ACC112 (cell line): Measurements from ENCODE around the gene MREG.
A peak's percentile ranks its signal among the peaks of the same experiment; 100 is the strongest.

ENCODE experiments used
- H2AFZ ChIP-seq: fragments of 200-600 bp; sonication (generic); one replicate; pipeline ENCODE4 v1.6.0; 2017; ENCODE audit warnings: antibody characterized with exemption, low read length; ENCODE audit not compliant: unreplicated experiment
- H3K27ac ChIP-seq: fragments of 200-600 bp; sonication (generic); 2 replicates; pipeline ENCODE4 v1.5.1; 2014; ENCODE audit warnings: low read depth, mild to moderate bottlenecking, antibody characterized with exemption, low read length, moderate library complexity
- H3K27me3 ChIP-seq: fragments of 200-600 bp; sonication (generic); 2 replicates; pipeline ENCODE4 v1.6.1; 2014; ENCODE audit warnings: mild to moderate bottlenecking, antibody characterized with exemption, low read length, moderate library complexity, mixed read lengths; ENCODE audit not compliant: insufficient read depth
- H3K36me3 ChIP-seq: fragments of 200-600 bp; sonication (generic); 2 replicates; pipeline ENCODE4 v1.6.1; 2016; ENCODE audit warnings: mild to moderate bottlenecking, antibody characterized with exemption, low read length, moderate library complexity, mixed read lengths; ENCODE audit not compliant: insufficient read depth
- H3K4me1 ChIP-seq: fragments of 200-600 bp; sonication (generic); one replicate; pipeline ENCODE4 v1.6.1; 2016; ENCODE audit warnings: low read length, mixed read lengths; ENCODE audit not compliant: insufficient read depth, unreplicated experiment, control insufficient read depth
- H3K4me3 ChIP-seq: fragments of 200-600 bp; sonication (generic); 2 replicates; pipeline ENCODE4 v1.5.1; 2014; ENCODE audit warnings: mild to moderate bottlenecking, low read depth, low read length
- H3K79me2 ChIP-seq: fragments of 200-600 bp; sonication (generic); one replicate; pipeline ENCODE4 v1.6.0; 2016; ENCODE audit warnings: low read length; ENCODE audit not compliant: control insufficient read depth, unreplicated experiment, insufficient read depth

The MREG gene

DNA sequence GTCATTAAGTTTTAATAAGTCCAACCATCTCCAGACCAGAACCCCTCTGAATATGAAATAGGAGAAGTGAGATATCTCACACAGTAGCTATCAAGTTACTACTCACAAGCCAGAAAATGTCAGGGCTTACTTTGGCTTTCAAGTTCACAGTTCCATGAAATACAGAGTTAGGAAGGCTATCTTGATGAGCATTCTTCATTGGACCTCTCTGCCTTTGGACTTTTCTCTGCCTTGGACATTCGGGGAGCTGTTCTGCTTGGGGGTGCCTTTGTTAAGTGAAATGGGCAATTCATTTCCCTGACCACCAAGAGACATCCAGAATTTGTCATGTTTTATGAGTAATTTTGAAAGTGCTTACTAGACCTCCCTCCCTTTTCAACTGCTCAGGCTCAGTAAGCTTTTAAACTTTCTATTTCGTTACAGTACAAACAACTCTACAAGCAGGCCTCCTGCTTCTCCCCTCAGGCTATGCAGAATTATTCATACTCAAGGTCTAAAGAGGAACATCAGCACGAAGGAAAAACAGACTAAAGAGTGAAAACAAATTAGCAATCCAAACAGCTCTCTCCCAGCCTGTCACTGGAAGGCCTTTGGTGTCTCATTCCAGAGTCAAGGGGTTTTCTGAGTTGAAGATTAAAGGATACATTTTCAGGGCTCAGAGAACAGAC is 95.3 kb downstream of the MREG start:
- H3K36me3 ChIP-seq: no peaks in the 10 kb centered on the region
- peak overlapping the region; percentile 35 for H3K27ac ChIP-seq
- peak overlapping the region; percentile 15; the same call in 1 of the 2 replicates for H3K4me3 ChIP-seq
- H2AFZ ChIP-seq: peak overlapping the region; percentile 79
- no peaks in the 10 kb centered on the region for H3K27me3 ChIP-seq
- peaks cover 20% of the 10 kb centered on the region for H3K4me1 ChIP-seq
- no peaks in the 10 kb centered on the region for H3K79me2 ChIP-seq

DNA sequence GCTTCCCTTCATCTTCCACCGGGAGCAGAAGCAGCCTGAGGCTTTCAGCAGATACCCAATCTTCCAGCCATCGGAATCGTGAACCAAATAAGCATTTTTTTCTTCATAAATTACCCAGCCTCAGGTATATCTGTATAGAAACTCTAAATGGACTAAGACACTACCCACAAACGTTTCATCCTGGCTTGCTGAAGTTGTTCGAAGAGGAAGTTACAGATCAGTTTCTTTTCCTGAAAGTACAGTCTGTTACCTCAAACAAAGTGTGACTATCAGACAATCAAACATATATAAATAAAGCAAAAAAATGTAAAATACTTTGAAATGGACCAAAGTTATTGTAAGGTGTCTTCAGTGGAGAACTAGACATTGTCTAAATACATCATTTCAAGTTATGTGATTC is 97.9 kb downstream of the MREG start:
- H3K4me1 ChIP-seq: peaks cover 20% of the 10 kb centered on the region
- H3K4me3 ChIP-seq: no peak overlapping the region
- H3K79me2 ChIP-seq: no peaks in the 10 kb centered on the region
- H3K27ac ChIP-seq: no peak overlapping the region
- no peak overlapping the region for H2AFZ ChIP-seq
- H3K36me3 ChIP-seq: no peaks in the 10 kb centered on the region
- no peaks in the 10 kb centered on the region for H3K27me3 ChIP-seq

DNA sequence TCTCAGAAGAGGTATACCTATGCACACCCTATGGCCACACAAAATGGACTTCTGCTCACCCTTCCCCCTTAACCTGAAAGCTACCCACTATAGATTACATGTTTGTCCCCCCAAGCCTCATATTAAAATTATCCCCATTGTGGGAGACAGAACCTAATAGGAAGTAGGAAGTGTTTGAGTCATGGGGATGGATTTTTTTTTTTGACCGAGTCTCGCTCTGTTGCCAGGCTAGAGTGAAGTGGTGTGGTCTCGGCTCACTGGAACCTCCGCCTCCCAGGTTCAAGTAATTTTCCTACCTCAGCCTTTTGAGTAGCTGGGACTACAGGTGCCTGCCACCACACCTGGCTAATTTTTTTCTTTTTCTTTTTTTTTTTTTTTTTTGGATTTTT is 98.6 kb downstream of the MREG start:
- no peak overlapping the region for H2AFZ ChIP-seq
- H3K4me1 ChIP-seq: peaks cover 17% of the 10 kb centered on the region
- H3K36me3 ChIP-seq: no peaks in the 10 kb centered on the region
- no peak overlapping the region for H3K27ac ChIP-seq
- H3K4me3 ChIP-seq: no peak overlapping the region
- H3K79me2 ChIP-seq: no peaks in the 10 kb centered on the region
- H3K27me3 ChIP-seq: no peaks in the 10 kb centered on the region

DNA sequence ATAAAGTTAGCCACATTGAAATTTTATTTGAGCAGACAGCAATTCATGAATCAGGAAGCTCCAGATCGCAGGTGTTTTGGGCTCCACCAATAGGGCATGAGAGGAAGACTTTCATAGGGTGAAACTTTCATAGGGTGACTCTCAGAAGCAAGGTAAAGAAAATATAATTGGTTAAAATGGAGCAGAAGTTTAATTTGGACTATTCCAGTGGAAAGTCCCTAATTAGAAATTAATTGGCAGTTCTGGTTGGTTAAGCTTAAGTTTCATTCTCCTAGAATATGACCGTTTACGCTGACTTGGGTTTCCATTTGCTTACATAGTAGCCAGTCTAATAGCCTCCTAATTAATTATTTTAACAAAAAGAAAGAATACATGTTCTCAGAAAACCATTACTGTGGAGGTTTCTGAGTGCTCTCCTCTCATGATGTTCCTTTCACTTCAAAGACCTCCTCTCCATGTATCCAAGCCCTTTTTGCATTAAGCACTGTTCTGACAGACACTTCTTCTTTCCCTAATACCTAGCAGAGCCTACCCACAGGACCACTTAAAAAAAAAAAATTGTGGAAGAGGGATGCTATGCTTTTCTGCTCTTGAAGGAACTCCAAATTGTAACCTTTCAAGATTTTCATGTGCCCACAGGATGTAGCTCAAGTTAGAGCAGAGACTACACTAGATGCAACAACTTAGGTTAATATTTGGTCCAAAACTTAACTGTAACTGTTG is 99.1 kb downstream of the MREG start:
- Histone ChIP-seq H3K4me1 (peaks cover 14% of the 10 kb centered on the region), H3K36me3 (no peaks in the 10 kb centered on the region), H3K4me3 (no peak overlapping the region), H3K27ac (no peak overlapping the region), H3K27me3 (no peaks in the 10 kb centered on the region), H2AFZ (no peak overlapping the region), H3K79me2 (no peaks in the 10 kb centered on the region)

DNA sequence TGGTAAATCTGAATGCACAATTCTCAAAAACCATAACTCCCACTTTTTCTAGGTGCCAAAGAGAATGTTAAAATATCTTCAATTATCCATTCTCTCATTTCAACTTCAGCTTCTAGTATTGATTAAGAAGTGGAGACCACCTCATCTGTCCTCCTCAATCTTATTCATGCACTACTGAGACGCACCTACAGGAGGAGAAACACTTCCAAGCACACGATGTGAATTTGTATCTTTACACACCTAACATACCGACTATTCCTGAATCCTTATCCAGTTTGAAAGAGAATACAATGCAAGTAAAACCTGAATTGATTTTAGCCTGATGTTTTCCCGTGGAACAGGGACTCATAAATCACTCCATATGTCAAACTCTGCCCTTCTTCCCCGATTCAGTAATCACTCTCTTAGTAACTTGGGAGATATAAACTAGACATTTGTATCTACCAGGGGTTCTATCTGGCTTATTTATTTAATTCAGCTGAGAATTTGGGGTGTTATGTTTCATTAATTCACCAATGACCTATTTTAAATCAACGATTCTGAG is 101.0 kb downstream of the MREG start:
- Histone ChIP-seq H3K4me1 (no peaks in the 10 kb centered on the region), H3K27ac (no peak overlapping the region), H3K79me2 (no peaks in the 10 kb centered on the region), H3K27me3 (no peaks in the 10 kb centered on the region), H3K36me3 (no peaks in the 10 kb centered on the region), H3K4me3 (no peak overlapping the region), H2AFZ (peak overlapping the region; percentile 36)

DNA sequence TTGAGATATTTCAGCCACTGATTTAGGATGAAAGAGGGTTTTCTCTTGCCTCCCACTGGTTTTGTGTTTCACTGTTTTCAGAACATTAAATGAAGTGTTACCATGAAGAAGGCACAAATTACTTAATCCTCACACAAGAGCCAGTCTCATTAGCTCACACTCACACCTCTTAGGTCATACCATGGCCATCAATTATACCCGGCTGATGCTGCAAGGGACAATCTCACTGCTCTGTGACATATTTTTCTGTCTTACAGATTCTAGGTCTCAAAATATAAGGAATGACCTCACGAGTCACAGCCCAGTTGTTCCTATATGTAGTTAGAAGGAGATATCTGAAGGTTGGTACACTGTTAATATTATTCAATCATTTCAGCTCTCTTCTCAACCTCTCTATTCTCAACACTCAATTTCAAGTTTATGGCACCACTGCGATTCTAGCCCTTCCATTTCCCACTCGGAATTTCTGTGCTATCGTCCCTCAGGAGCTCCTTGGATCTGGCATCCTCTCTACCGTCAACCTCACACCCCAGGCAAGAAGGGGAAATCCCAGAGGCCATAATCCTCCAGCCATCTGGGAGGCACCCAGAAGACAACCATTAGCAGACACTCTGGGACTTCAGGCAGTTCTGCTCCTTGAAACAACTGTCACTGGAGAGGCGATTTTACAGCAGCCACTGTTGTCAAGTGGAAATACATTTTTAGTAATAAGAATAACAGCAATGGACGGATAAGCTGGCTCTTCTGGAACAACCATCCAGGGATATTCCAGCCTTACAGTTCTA is 101.9 kb downstream of the MREG start:
- no peaks in the 10 kb centered on the region for H3K36me3 ChIP-seq
- H3K27ac ChIP-seq: no peak overlapping the region
- no peak overlapping the region for H2AFZ ChIP-seq
- no peaks in the 10 kb centered on the region for H3K27me3 ChIP-seq
- H3K79me2 ChIP-seq: no peaks in the 10 kb centered on the region
- H3K4me1 ChIP-seq: no peaks in the 10 kb centered on the region
- H3K4me3 ChIP-seq: no peak overlapping the region

DNA sequence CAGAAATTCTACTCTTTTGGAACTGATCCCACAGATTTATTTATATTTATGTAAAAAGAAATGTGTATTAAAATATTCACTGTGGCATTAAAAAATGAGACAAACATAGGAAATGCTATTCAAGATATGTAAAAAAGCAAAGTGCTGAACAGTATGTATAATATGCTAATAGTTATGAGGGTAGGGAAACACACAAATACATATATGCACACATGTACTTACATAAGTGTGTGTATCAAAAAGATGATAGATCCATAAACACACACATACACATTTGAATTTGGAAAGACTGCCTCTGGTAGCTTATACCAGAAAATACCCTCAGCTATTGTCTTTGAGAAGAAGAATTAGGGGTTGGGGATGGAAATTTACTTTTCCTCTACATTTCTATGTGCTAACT is 103.2 kb downstream of the MREG start:
- Histone ChIP-seq H2AFZ (no peak overlapping the region), H3K36me3 (no peaks in the 10 kb centered on the region), H3K79me2 (no peaks in the 10 kb centered on the region), H3K27me3 (no peaks in the 10 kb centered on the region), H3K4me3 (no peak overlapping the region), H3K4me1 (no peaks in the 10 kb centered on the region), H3K27ac (no peak overlapping the region)

DNA sequence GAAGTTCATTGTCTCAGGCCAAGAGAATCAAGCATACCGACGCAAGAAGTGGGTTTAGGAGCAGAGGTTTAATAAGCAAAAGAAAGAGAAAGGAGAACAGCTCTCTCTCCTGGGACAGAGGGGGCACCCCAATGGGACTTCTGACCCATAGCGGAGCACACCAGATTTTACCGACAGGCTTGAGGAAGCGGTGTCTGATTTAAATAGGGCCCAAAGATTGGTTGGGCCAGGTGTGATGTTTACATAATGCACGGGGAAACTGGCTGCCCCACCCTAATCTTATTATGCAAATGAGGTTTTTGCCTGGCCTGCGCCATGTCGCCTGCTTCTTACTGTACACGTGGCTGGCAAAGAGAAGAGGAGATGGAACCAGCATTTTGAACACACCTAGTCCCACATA is 106.2 kb downstream of the MREG start:
- Histone ChIP-seq H3K36me3 (no peaks in the 10 kb centered on the region), H2AFZ (no peak overlapping the region), H3K79me2 (no peaks in the 10 kb centered on the region), H3K4me1 (peaks cover 18% of the 10 kb centered on the region), H3K27ac (no peak overlapping the region), H3K4me3 (no peak overlapping the region), H3K27me3 (no peaks in the 10 kb centered on the region)

DNA sequence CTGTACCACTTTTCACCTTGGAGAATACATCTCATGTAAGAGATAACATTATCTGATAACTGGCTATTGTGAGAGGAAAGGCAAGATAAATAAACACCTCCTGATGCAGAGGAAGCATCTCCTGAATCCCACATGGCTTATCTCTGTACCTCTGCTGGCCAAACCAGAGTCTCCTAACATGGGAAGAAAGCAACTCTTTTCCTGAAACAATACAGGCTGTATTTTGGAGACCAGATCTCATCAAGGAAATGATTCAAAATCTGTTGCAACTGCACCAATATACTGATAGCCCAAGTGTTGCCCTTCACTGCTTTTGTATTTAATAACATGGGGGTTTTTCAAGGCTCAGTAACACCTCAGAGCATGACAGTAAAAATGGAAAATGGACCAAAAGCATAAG is 106.9 kb downstream of the MREG start:
- H3K4me3 ChIP-seq: no peak overlapping the region
- H3K27ac ChIP-seq: no peak overlapping the region
- no peaks in the 10 kb centered on the region for H3K79me2 ChIP-seq
- no peaks in the 10 kb centered on the region for H3K36me3 ChIP-seq
- H3K27me3 ChIP-seq: no peaks in the 10 kb centered on the region
- peaks cover 18% of the 10 kb centered on the region for H3K4me1 ChIP-seq
- H2AFZ ChIP-seq: no peak overlapping the region

DNA sequence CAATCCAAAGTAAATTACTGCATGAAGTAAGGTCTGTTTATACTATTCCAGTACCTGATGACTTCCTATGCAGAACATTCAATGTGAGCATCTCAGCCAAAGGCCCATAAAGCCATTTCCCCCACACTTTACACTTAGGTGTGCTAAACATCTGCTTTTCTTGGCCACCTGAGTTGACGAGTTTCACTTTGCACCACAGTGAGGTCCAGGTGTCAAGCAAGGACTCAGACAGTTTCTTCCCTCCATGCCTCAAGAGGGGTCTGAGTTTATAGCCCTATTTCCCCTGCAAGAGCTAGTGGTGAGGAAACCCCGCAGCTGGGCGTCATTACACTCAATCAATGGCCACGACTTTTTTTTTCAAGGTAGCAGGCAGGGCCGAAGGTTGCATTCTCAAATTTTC is 107.7 kb downstream of the MREG start:
- Histone ChIP-seq H2AFZ (no peak overlapping the region), H3K27ac (no peak overlapping the region), H3K4me1 (peaks cover 24% of the 10 kb centered on the region), H3K4me3 (no peak overlapping the region), H3K79me2 (no peaks in the 10 kb centered on the region), H3K36me3 (no peaks in the 10 kb centered on the region), H3K27me3 (no peaks in the 10 kb centered on the region)
